HepG2 (cell line): ENCODE measurements around the gene SERINC2. TPM values are rescaled to one million over a fixed set of nuclear protein-coding genes. Genes with fewer than 3 reads are reported as not detected.
"Not testable (repeated sequence)": the region's sequence is repeated elsewhere in the genome, so short reads cannot be mapped to it uniquely, and the experiment has no call there.

Source experiments
- ATAC-seq: fragments of 200-7000 bp; cut with Tn5 transposase; 3 replicates; pipeline ENCODE4 v1.9.1; 2020; ENCODE audit warnings: mild to moderate bottlenecking, moderate library complexity
- BruUV-seq: library from RNA; stranded (reverse); fragments of 400-500 nt; replicated peaks from 2 replicates; lab custom pipeline; 2021; lab: Mats Ljungman, UMichigan
- CTCF ChIA-PET: fragments of 300-600 bp; formaldehyde crosslinking; extraction: SDS; loops from one replicate; lab custom pipeline; 2021; ENCODE audit warnings: low total read pairs, inconsistent platforms, low intra/inter-chr PET ratio; lab: Yijun Ruan, JAX
- POLR2A ChIA-PET: fragments of 350-600 bp; sonication (Branson Sonifier 250); formaldehyde crosslinking; loops from one replicate; lab custom pipeline; 2020; ENCODE audit warnings: antibody characterized with exemption, inconsistent platforms; lab: Yijun Ruan, JAX
- DNase-seq: peaks from one replicate; pipeline ENCODE4 v3.0.0-alpha.2; 2015; ENCODE audit warnings: low spot score
- FAIRE-seq: peaks from 3 replicates; lab custom pipeline; 2011; peaks lifted over from hg19 to GRCh38; lab: Jason Lieb, UNC
- H2AFZ ChIP-seq: one replicate; pipeline ENCODE4 v1.6.1; 2011; ENCODE audit warnings: low read length, inconsistent platforms
- H3K27ac ChIP-seq: fragments of 300-600 bp; 3 replicates; pipeline ENCODE4 v1.8.0; 2011; ENCODE audit warnings: mixed run types, mild to moderate bottlenecking, mixed read lengths, low read length, inconsistent platforms; ENCODE audit not compliant: insufficient read depth; ENCODE audit errors: extremely low read length
- H3K27me3 ChIP-seq, 2 experiments: fragments of 200-600 bp in 1 of 2; 2 replicates in 1 of 2; 3 replicates in 1 of 2; pipeline versions ENCODE4 v1.6.0 to v1.8.0; 2011; ENCODE audit warnings: low read length in 2 of 2, mild to moderate bottlenecking in 2 of 2, moderate library complexity in 2 of 2, inconsistent platforms in 1 of 2; ENCODE audit not compliant: insufficient read depth in 2 of 2, control insufficient read depth in 1 of 2
- H3K36me3 ChIP-seq, 2 experiments: fragments of 200-600 bp in 1 of 2; replicated peaks in 1 of 2; 2 replicates in 1 of 2; 3 replicates in 1 of 2; pipeline versions ENCODE4 v1.5.1 to v1.8.0; 2011; ENCODE audit warnings: low read length in 2 of 2, inconsistent platforms in 1 of 2; ENCODE audit not compliant: insufficient read depth in 2 of 2, control insufficient read depth in 1 of 2
- H3K4me1 ChIP-seq: 2 replicates; pipeline ENCODE4 v1.5.1; 2012; ENCODE audit warnings: low read length, inconsistent platforms; ENCODE audit not compliant: insufficient read depth
- H3K4me2 ChIP-seq: 2 replicates; pipeline ENCODE4 v1.6.0; 2011; ENCODE audit warnings: low read depth, low read length, inconsistent platforms
- H3K4me3 ChIP-seq, 3 experiments: fragments of 200-600 bp in 1 of 3; sonication (generic), shearing (Covaris generic) in 1 of 3; replicated peaks in 1 of 3; 2 replicates each; pipeline ENCODE4 v1.5.1; 2011 to 2016; ENCODE audit warnings: low read length in 3 of 3, inconsistent platforms in 2 of 3, low read depth in 2 of 3, mild to moderate bottlenecking in 2 of 3, control low read depth in 1 of 3, mixed read lengths in 1 of 3; ENCODE audit not compliant: insufficient read depth in 1 of 3
- H3K79me2 ChIP-seq: one replicate; pipeline ENCODE4 v1.6.1; 2011; ENCODE audit warnings: low read length, inconsistent platforms; ENCODE audit not compliant: insufficient read depth
- H3K9ac ChIP-seq: 2 replicates; pipeline ENCODE4 v1.6.0; 2011; ENCODE audit warnings: mild to moderate bottlenecking, low read depth, low read length, inconsistent platforms; ENCODE audit not compliant: insufficient read depth
- H3K9me3 ChIP-seq: 2 replicates; pipeline ENCODE4 v1.5.1; 2012; ENCODE audit warnings: mild to moderate bottlenecking, low read length
- H4K20me1 ChIP-seq: 2 replicates; pipeline ENCODE4 v1.6.0; 2011; ENCODE audit warnings: inconsistent platforms, mild to moderate bottlenecking, low read length, moderate library complexity; ENCODE audit not compliant: insufficient read depth
- ARID5B ChIP-seq: IDR thresholded peaks from 2 replicates; pipeline ENCODE4 v1.4.0; 2020; ENCODE audit warnings: mild to moderate bottlenecking, missing genetic modification reagents
- BHLHE40 ChIP-seq: IDR thresholded peaks from 2 replicates; pipeline ENCODE4 v1.6.1; 2011; ENCODE audit warnings: low read length, improper control_type of control experiment
- FOXA3 ChIP-seq: IDR thresholded peaks from 2 replicates; pipeline ENCODE4 v1.6.1; 2016; ENCODE audit warnings: missing genetic modification reagents, missing compliant biosample characterization
- FOXP1 ChIP-seq, 2 experiments: fragments of 450-650 bp in 1 of 2; IDR thresholded peaks; 2 replicates each; pipeline ENCODE4 v1.6.1; 2017 to 2018; ENCODE audit warnings: antibody characterized with exemption in 1 of 2
- NR2F1 ChIP-seq, 2 experiments: fragments of 450-650 bp in 1 of 2; formaldehyde crosslinking in 1 of 2; IDR thresholded peaks; 2 replicates each; pipeline versions ENCODE4 v1.5.0 to v1.6.1; 2016 to 2020; ENCODE audit warnings: mild to moderate bottlenecking in 1 of 2, missing compliant biosample characterization in 1 of 2, missing genetic modification reagents in 1 of 2, moderate library complexity in 1 of 2
- RARA ChIP-seq: IDR thresholded peaks from 2 replicates; pipeline ENCODE4 v1.6.1; 2016; ENCODE audit warnings: missing genetic modification reagents, missing compliant biosample characterization
- SAP130 ChIP-seq: IDR thresholded peaks from 2 replicates; pipeline ENCODE4 v1.6.1; 2016; ENCODE audit warnings: low read depth
- SOX5 ChIP-seq: IDR thresholded peaks from 2 replicates; pipeline ENCODE4 v1.6.1; 2016; ENCODE audit warnings: borderline replicate concordance
- WGBS: methylation state at CpG from one replicate; pipeline ENCODE4 v1.1.6; 2017; ENCODE audit warnings: low lambda C conversion rate; 5-methylcytosine and 5-hydroxymethylcytosine counted together
- in situ Hi-C: cut with HindIII; loops from 2 replicates; pipeline ENCODE4 v1.10.0; 2017; ENCODE audit warnings: low pct_unique_long_range_greater_than_20kb; ENCODE audit not compliant: extremely low pct_ligation_motif_present
- intact Hi-C: fragments of 100-400 bp; cut with micrococcal nuclease; formaldehyde crosslinking; loops from one replicate; pipeline ENCODE4 v1.10.0; 2022; ENCODE audit not compliant: unreplicated experiment
- polyA plus RNA-seq, 8 experiments: library from polyadenylated mRNA; depleted of rRNA in 3 of 8; stranded (reverse) in 7 of 8; unstranded in 1 of 8; fragments of >200 nt; fragmentation: Illumina TruSeq in 4 of 8; extraction: Trizol in 4 of 8; gene quantifications; 2 replicates each; pipeline versions ENCODE4 v1.2.1 to v1.2.3, GENCODE V29; 2011 to 2016; ENCODE audit warnings: low read depth in 4 of 8, missing spikeins in 1 of 8, mixed read lengths in 1 of 8; ENCODE audit not compliant: insufficient read depth in 1 of 8
- total RNA-seq, 5 experiments: library from RNA; depleted of rRNA; stranded (reverse); fragments of >200 nt; fragmentation: Illumina TruSeq; extraction: Trizol; gene quantifications; 2 replicates each; pipeline ENCODE4 v1.2.3, GENCODE V29; 2016; ENCODE audit warnings: low read depth in 1 of 5

Gene SERINC2
- total and polyA plus RNA-seq, 2 of the 13 experiments (the other 11 are each of a cell fraction or from before 2014, with no cell fraction given) = 4.8 to 126 TPM

- TF ChIP-seq ARID5B (CRISPR knock-in tag) (peak; percentile 66), FOXP1 (CRISPR knock-in tag; IDR thresholded peaks at IDR 0.05) (peak; percentile 48; the same call in 1 of the 2 replicates), BHLHE40 (peak; percentile 75), SOX5 (CRISPR knock-in tag) (peak; percentile 65; the same call in 1 of the 2 replicates), RARA (CRISPR knock-in tag) (peak; percentile 81), FOXA3 (CRISPR knock-in tag) (peak; percentile 30; the same call in 1 of the 2 replicates), NR2F1 (CRISPR knock-in tag; IDR thresholded peaks at IDR 0.05) (0 out of 4 replicates have a peak, but pooled peaks of 1 of the 2 experiments have one; percentile 19), SAP130 (peak; percentile 60)
- not testable (repeated sequence) for TF ChIP-seq FOXP1 (IDR thresholded peaks at IDR 0.05)
These were observed 58.7 kb downstream of the SERINC2 start (continued) for GRCh38 chr1:31471452-31472313.

- H3K36me3 ChIP-seq, H3K27ac ChIP-seq, H3K9ac ChIP-seq, H3K27me3 ChIP-seq, CTCF ChIA-PET, intact Hi-C loops, in situ Hi-C loops, H3K4me3 ChIP-seq, H3K79me2 ChIP-seq, ATAC-seq, BruUV-seq, H3K9me3 ChIP-seq, FAIRE-seq, H3K4me2 ChIP-seq, H4K20me1 ChIP-seq, DNase-seq, H2AFZ ChIP-seq: not testable (repeated sequence)
- peaks cover 31% of the 10 kb centered on the region for H3K4me1 ChIP-seq
- POLR2A ChIA-PET = interaction anchor here (1.3 to 1.9 kb wide), 2 partner anchors 37 to 39 kb away, joined by 5 to 6 read pairs; no protein-coding TSS in a partner anchor
- 87% methylated on average over 4 of the region's 4 CpGs for WGBS
These were observed 59.3 kb downstream of the SERINC2 start for GRCh38 chr1:31472314-31472651.

GRCh38 chr1:31472673-31473072, 59.7 kb downstream of the SERINC2 start:
- H3K4me3 ChIP-seq, BruUV-seq: not testable (repeated sequence)
- WGBS = 80% methylated on average over 1 of the region's 1 CpG

More at GRCh38 chr1:31472673-31473072, 59.7 kb downstream of the SERINC2 start:
- H3K79me2 ChIP-seq, intact Hi-C loops, H2AFZ ChIP-seq, in situ Hi-C loops, ATAC-seq, H3K27me3 ChIP-seq, CTCF ChIA-PET, H3K36me3 ChIP-seq, H3K9ac ChIP-seq, H3K4me2 ChIP-seq, H4K20me1 ChIP-seq, FAIRE-seq, H3K27ac ChIP-seq, DNase-seq, H3K9me3 ChIP-seq: not testable (repeated sequence)
- POLR2A ChIA-PET = interaction anchor here (0.8 to 1.9 kb wide), 2 partner anchors 37 to 39 kb away, joined by 3 to 6 read pairs; no protein-coding TSS in a partner anchor
- H3K4me1 ChIP-seq = peaks cover 35% of the 10 kb centered on the region
